Bone marrow (tissue), 2 donors: ENCODE measurements around the gene TET1.
A peak's percentile ranks its signal among the peaks of the same experiment; 100 is the strongest.
"Not testable (repeated sequence)": the region's sequence is repeated elsewhere in the genome, so short reads cannot be mapped to it uniquely, and the experiment has no call there.

Source experiments
- DNase-seq, 2 donors: peaks; one replicate each; lab custom pipeline; 2025; lab: John Stamatoyannopoulos, UW

The TET1 gene

GRCh38 chr10:68713065-68713464, 152.9 kb downstream of the TET1 start:
- DNase-seq, result not testable (repeated sequence)

GRCh38 chr10:68717435-68717834, 157.3 kb downstream of the TET1 start:
- no peak for DNase-seq

DNA sequence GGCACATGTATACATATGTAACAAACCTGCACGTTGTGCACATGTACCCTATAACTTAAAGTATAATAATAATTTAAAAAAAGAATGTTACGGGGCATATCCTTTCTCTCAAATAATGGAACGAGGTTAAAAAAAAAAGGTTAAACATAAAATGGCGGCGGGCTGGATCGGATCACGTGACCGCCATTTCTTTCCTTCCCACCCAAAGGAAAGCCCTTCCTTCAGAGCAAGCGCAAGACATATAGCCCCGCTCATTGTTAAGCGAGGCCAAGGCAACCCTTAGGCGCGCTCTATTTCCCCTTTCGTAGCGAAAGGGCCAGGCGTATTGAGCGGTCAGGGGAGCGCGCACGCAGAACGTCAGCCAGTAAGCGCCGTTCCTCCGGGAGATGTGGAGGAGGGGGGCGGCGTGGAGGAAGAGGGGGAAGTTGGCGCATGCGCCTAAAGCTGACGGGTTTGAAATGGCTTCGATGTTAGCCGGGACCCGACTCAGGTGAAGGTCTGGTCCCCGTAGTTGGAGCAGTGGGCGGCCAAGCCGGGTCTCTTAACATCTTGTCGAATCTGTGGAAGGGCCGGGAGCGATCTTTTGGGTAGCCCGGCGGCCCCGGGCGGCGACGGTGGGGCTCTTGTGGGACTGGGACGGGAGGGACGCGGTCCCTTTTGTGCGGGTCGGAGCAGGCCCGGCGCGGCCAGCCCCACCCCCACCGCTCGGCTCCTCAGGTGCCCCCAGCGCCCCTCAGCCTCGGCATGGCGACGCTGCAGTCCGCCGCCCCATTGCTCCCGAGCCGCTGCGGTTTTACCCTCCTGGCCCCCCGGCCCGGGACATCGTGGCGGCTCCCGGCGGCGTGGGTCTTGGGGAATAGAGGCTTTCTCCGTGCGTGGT, 160.9 kb downstream of the TET1 start, which contains the start of gene CCAR1:
TSS of gene CCAR1 (plus strand) at position 447 of the 880 bp plus-strand sequence. CDS start 1,266 bp downstream, outside the sequence.
- peak; percentile 88 to 99 for DNase-seq

- no peak for DNase-seq
Measured at GRCh38 chr10:68721673-68722335, 161.7 kb downstream of the TET1 start.

DNA sequence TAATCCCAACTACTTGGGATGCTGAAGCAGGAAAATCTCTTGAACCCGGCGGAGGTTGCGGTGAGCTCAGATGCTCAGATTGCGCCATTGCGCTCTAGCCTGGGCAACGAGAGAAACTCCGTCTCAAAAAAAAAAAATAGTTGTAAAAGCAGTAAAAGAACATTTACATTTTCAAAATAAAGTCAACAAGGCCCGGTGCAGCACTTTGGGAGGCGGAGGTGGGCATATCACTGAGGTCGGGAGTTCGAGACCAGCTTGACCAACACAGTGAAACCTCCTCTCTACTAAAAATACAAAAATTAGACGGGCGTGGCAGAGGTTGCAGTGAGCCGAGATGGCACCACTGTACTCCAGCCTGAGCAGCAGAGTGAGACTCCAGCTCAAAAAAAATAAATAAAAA, 164.9 kb downstream of the TET1 start:
- DNase-seq, result no peak

- no peak for DNase-seq
Measured at GRCh38 chr10:68727146-68727545, 167.0 kb downstream of the TET1 start.

DNA sequence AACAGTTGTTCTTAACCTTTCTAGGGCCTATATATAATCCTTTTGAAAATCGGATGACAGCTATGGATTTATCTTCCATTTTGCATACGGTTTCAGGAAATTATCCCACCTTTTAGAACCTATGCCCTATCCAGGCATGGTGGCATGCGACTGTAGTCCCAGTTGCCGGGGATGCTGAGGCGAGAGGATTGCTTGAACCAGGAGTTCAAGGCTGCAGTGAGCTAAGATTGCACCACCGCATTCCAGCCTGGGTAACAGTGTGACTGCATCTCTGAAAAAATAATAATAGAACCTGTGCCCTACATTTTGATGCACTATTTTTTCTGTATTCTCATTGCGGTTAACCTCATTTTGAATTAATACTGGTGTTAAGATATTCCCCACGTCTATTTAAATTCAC, 172.5 kb downstream of the TET1 start:
- DNase-seq, result no peak

- DNase-seq, result no peak
Measured at GRCh38 chr10:68734349-68734748, 174.2 kb downstream of the TET1 start.

DNA sequence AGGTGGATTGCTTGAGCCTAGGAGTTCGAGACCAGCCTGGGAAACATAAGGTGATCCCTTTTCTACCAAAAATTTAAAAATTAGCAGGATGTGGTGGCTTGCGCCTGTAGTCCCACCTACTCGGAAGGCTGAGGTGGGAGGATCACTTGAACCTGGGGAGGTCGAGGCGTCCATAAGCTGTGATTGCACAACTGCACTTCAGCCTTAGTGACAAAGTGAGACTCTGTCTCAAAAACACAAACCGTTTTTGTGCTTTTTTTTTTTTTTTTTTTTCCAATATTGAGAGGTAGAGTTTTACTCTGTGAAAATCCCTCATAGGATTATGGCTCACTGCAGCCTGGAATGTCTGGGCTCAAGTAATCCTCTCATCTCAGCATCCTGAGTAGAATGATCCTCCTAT, 175.0 kb downstream of the TET1 start:
- no peak for DNase-seq

- DNase-seq, result not testable (repeated sequence)
Measured at GRCh38 chr10:68735739-68736138, 175.6 kb downstream of the TET1 start.

DNA sequence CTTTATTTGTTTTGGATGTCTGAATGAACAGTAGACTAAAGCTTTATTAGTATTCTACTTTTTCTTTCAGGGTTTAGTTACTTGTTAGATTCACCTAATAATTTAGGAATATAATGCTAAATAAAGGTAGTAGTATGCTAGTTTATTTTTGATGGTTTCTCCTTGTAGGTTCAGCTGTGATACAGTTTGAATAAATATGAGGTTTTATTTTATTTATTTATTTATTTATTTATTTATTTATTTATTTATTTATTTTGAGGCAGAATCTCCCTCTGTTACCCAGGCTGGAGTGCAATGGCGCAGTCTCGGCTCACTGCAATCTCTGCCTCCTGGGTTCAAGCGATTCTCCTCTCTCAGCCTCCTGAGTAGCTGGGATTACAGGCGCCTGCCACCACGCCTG, 180.5 kb downstream of the TET1 start:
- DNase-seq, result not testable (repeated sequence)

- DNase-seq, result no peak
Measured at GRCh38 chr10:68742397-68742796, 182.3 kb downstream of the TET1 start.
